ENCODE results near the gene MID1. TPM values are rescaled to one million over a fixed set of nuclear protein-coding genes. Genes with fewer than 3 reads are reported as not detected.

Gene MID1
- total RNA-seq (2014; rRNA removed; shearing (Covaris generic); ENCODE audit: low replicate concordance) = 0.04 and 0.40 TPM in 2 replicates

GRCh38 chrX:10620121-10620699 lies at the start of gene MID1:
TSS of gene MID1 (minus strand) at chrX:10620585. CDS start at chrX:10567547, 53,038 bp downstream.
- Histone ChIP-seq H3K9me3 (ENCODE audit: low read length) (no peaks in the 10 kb centered on the region), H2AFZ (ENCODE audit: low read length) (no peak within 1 kb of the TSS), H3K27me3 (ENCODE audit: low read length) (no peaks in the 10 kb centered on the region; the same call in 1 of the 2 replicates), H3K4me3 (ENCODE audit: low read length) (no peak within 1 kb of the TSS), H3K9ac (ENCODE audit: low read length) (no peak within 1 kb of the TSS), H3K27ac (ENCODE audit: low read length) (no peak within 1 kb of the TSS), H3K36me3 (ENCODE audit: insufficient read depth, low read length) (no peaks in the 10 kb centered on the region), H3K4me2 (ENCODE audit: low read depth, low read length, poor library complexity, severe bottlenecking) (no peak within 1 kb of the TSS), H3K79me2 (ENCODE audit: low read length) (no peaks in the 10 kb centered on the region), H3K4me1 (ENCODE audit: low read length) (no peaks in the 10 kb centered on the region), H4K20me1 (ENCODE audit: insufficient read depth, low read depth, low read length) (0 out of 2 replicates have a peak, but pooled peaks cover 4% of the 10 kb centered on the region), H3K9me2 (replicated peaks; ENCODE audit: insufficient read depth, low read length) (no peaks in the 10 kb centered on the region)
- DNase-seq = no peak

GRCh38 chrX:10667143-10667542 lies 46.8 kb upstream of the MID1 start:
- H3K36me3 ChIP-seq (ENCODE audit: insufficient read depth, low read length) = no peaks in the 10 kb centered on the region
- no peaks in the 10 kb centered on the region for H3K27me3 ChIP-seq (ENCODE audit: low read length)
- H2AFZ ChIP-seq (ENCODE audit: low read length) = no peak overlapping the region
- H3K4me2 ChIP-seq (ENCODE audit: low read depth, low read length, poor library complexity, severe bottlenecking) = no peak overlapping the region
- H3K4me3 ChIP-seq (ENCODE audit: low read length) = no peak overlapping the region
- H3K9ac ChIP-seq (ENCODE audit: low read length) = no peak overlapping the region
- H4K20me1 ChIP-seq (ENCODE audit: insufficient read depth, low read depth, low read length) = no peaks in the 10 kb centered on the region
- no peaks in the 10 kb centered on the region for H3K4me1 ChIP-seq (ENCODE audit: low read length)
- no peaks in the 10 kb centered on the region for H3K79me2 ChIP-seq (ENCODE audit: low read length)
- no peaks in the 10 kb centered on the region for H3K9me3 ChIP-seq (ENCODE audit: low read length)
- no peaks in the 10 kb centered on the region for H3K9me2 ChIP-seq (replicated peaks; ENCODE audit: insufficient read depth, low read length)
- H3K27ac ChIP-seq (ENCODE audit: low read length) = no peak overlapping the region
- no peak for DNase-seq

- Histone ChIP-seq H3K27me3 (ENCODE audit: low read length) (no peaks in the 10 kb centered on the region), H3K9ac (ENCODE audit: low read length) (no peak overlapping the region), H3K36me3 (ENCODE audit: insufficient read depth, low read length) (no peaks in the 10 kb centered on the region), H3K4me1 (ENCODE audit: low read length) (no peaks in the 10 kb centered on the region), H3K27ac (ENCODE audit: low read length) (no peak overlapping the region), H3K4me2 (ENCODE audit: low read depth, low read length, poor library complexity, severe bottlenecking) (no peak overlapping the region), H4K20me1 (ENCODE audit: insufficient read depth, low read depth, low read length) (no peaks in the 10 kb centered on the region), H3K9me3 (ENCODE audit: low read length) (no peaks in the 10 kb centered on the region), H3K79me2 (ENCODE audit: low read length) (no peaks in the 10 kb centered on the region), H2AFZ (ENCODE audit: low read length) (no peak overlapping the region), H3K9me2 (replicated peaks; ENCODE audit: insufficient read depth, low read length) (no peaks in the 10 kb centered on the region), H3K4me3 (ENCODE audit: low read length) (no peak overlapping the region)
- DNase-seq = no peak
Measured at GRCh38 chrX:10666102-10666501, 45.7 kb upstream of the MID1 start.

GRCh38 chrX:10665681-10666080 lies 45.3 kb upstream of the MID1 start:
- H3K4me1 ChIP-seq (ENCODE audit: low read length) = no peaks in the 10 kb centered on the region
- H3K4me3 ChIP-seq (ENCODE audit: low read length) = no peak overlapping the region
- no peaks in the 10 kb centered on the region for H3K27me3 ChIP-seq (ENCODE audit: low read length)
- no peaks in the 10 kb centered on the region for H3K79me2 ChIP-seq (ENCODE audit: low read length)
- no peaks in the 10 kb centered on the region for H3K9me3 ChIP-seq (ENCODE audit: low read length)
- H3K4me2 ChIP-seq (ENCODE audit: low read depth, low read length, poor library complexity, severe bottlenecking) = no peak overlapping the region
- H4K20me1 ChIP-seq (ENCODE audit: insufficient read depth, low read depth, low read length) = no peaks in the 10 kb centered on the region
- H2AFZ ChIP-seq (ENCODE audit: low read length) = no peak overlapping the region
- no peak overlapping the region for H3K27ac ChIP-seq (ENCODE audit: low read length)
- no peak for DNase-seq
- H3K36me3 ChIP-seq (ENCODE audit: insufficient read depth, low read length) = no peaks in the 10 kb centered on the region
- no peaks in the 10 kb centered on the region for H3K9me2 ChIP-seq (replicated peaks; ENCODE audit: insufficient read depth, low read length)
- no peak overlapping the region for H3K9ac ChIP-seq (ENCODE audit: low read length)

DNA sequence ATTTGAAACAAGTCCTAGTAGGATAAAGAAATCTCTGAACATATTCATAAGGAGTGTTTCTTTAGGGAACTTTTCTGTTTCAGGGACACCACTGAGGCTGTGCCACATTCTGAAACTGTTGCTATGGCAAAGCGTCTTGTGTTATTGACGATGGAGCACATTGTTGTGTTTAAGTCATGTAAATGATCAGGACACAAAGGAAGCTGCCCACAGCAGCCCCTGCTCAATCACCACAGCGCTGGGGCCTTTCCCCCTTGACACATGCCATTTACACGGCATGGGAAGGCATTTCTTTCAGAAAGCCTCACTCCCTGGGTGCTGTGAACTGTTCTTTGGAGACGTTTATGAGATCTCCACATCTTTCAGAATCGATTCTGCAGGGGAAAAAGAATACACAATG lies 39.8 kb upstream of the MID1 start:
- Histone ChIP-seq H3K9me2 (replicated peaks; ENCODE audit: insufficient read depth, low read length) (no peaks in the 10 kb centered on the region), H2AFZ (ENCODE audit: low read length) (no peak overlapping the region), H3K9ac (ENCODE audit: low read length) (no peak overlapping the region), H3K27ac (ENCODE audit: low read length) (no peak overlapping the region), H3K27me3 (ENCODE audit: low read length) (no peaks in the 10 kb centered on the region), H3K9me3 (ENCODE audit: low read length) (no peaks in the 10 kb centered on the region), H3K4me1 (ENCODE audit: low read length) (no peaks in the 10 kb centered on the region), H3K4me2 (ENCODE audit: low read depth, low read length, poor library complexity, severe bottlenecking) (no peak overlapping the region), H3K79me2 (ENCODE audit: low read length) (no peaks in the 10 kb centered on the region), H3K4me3 (ENCODE audit: low read length) (no peak overlapping the region), H3K36me3 (ENCODE audit: insufficient read depth, low read length) (no peaks in the 10 kb centered on the region), H4K20me1 (ENCODE audit: insufficient read depth, low read depth, low read length) (no peaks in the 10 kb centered on the region)
- no peak for DNase-seq

GRCh38 chrX:10656214-10656613 lies 35.8 kb upstream of the MID1 start:
- Histone ChIP-seq H3K27me3 (ENCODE audit: low read length) (no peaks in the 10 kb centered on the region), H3K4me3 (ENCODE audit: low read length) (no peak overlapping the region), H3K9me3 (ENCODE audit: low read length) (no peaks in the 10 kb centered on the region), H3K79me2 (ENCODE audit: low read length) (no peaks in the 10 kb centered on the region), H3K9ac (ENCODE audit: low read length) (no peak overlapping the region), H3K36me3 (ENCODE audit: insufficient read depth, low read length) (no peaks in the 10 kb centered on the region), H3K4me1 (ENCODE audit: low read length) (no peaks in the 10 kb centered on the region), H2AFZ (ENCODE audit: low read length) (no peak overlapping the region), H3K4me2 (ENCODE audit: low read depth, low read length, poor library complexity, severe bottlenecking) (no peak overlapping the region), H4K20me1 (ENCODE audit: insufficient read depth, low read depth, low read length) (no peaks in the 10 kb centered on the region), H3K9me2 (replicated peaks; ENCODE audit: insufficient read depth, low read length) (no peaks in the 10 kb centered on the region), H3K27ac (ENCODE audit: low read length) (no peak overlapping the region)
- no peak for DNase-seq

DNA sequence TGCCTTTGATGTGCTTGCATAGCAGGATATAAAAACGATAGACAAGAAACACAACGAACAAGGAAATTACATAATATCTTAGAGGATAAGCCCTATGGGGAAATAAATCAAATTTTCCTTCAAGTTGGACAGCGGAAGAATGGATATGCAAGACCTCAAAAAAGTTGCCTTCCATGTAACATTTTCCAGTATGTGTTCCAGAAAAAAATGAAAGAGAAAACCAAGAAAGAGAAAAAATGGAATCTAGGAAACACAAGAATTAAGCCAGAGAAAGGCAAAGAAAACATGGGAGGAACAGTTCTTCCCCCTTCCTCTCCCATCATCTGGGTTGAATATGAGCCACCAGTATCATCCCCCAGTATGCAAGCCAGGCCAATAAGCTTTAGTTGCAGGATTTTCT lies 34.6 kb upstream of the MID1 start:
- Histone ChIP-seq H3K27ac (ENCODE audit: low read length) (no peak overlapping the region), H3K4me2 (ENCODE audit: low read depth, low read length, poor library complexity, severe bottlenecking) (no peak overlapping the region), H3K27me3 (ENCODE audit: low read length) (no peaks in the 10 kb centered on the region), H3K4me1 (ENCODE audit: low read length) (no peaks in the 10 kb centered on the region), H3K79me2 (ENCODE audit: low read length) (no peaks in the 10 kb centered on the region), H3K4me3 (ENCODE audit: low read length) (no peak overlapping the region), H3K9ac (ENCODE audit: low read length) (no peak overlapping the region), H2AFZ (ENCODE audit: low read length) (no peak overlapping the region), H3K9me3 (ENCODE audit: low read length) (no peaks in the 10 kb centered on the region), H3K9me2 (replicated peaks; ENCODE audit: insufficient read depth, low read length) (no peaks in the 10 kb centered on the region), H4K20me1 (ENCODE audit: insufficient read depth, low read depth, low read length) (no peaks in the 10 kb centered on the region), H3K36me3 (ENCODE audit: insufficient read depth, low read length) (no peaks in the 10 kb centered on the region)
- no peak for DNase-seq

- H3K9me3 ChIP-seq (ENCODE audit: low read length) = no peaks in the 10 kb centered on the region
- H4K20me1 ChIP-seq (ENCODE audit: insufficient read depth, low read depth, low read length) = no peaks in the 10 kb centered on the region
- no peak overlapping the region for H3K4me3 ChIP-seq (ENCODE audit: low read length)
- H3K9me2 ChIP-seq (replicated peaks; ENCODE audit: insufficient read depth, low read length) = no peaks in the 10 kb centered on the region
- no peak overlapping the region for H2AFZ ChIP-seq (ENCODE audit: low read length)
- no peak for DNase-seq
- no peaks in the 10 kb centered on the region for H3K36me3 ChIP-seq (ENCODE audit: insufficient read depth, low read length)
- no peaks in the 10 kb centered on the region for H3K4me1 ChIP-seq (ENCODE audit: low read length)
- no peaks in the 10 kb centered on the region for H3K27me3 ChIP-seq (ENCODE audit: low read length)
- no peak overlapping the region for H3K9ac ChIP-seq (ENCODE audit: low read length)
- H3K27ac ChIP-seq (ENCODE audit: low read length) = no peak overlapping the region
- H3K4me2 ChIP-seq (ENCODE audit: low read depth, low read length, poor library complexity, severe bottlenecking) = no peak overlapping the region
- no peaks in the 10 kb centered on the region for H3K79me2 ChIP-seq (ENCODE audit: low read length)
Measured at GRCh38 chrX:10653302-10653701, 32.9 kb upstream of the MID1 start.
